ENCODE results near the gene TOPAZ1. TPM values are rescaled to one million over a fixed set of nuclear protein-coding genes. Genes with fewer than 3 reads are reported as not detected.
A peak's percentile ranks its signal among the peaks of the same experiment; 100 is the strongest.

Gene TOPAZ1
- total and polyA plus RNA-seq, 7 donors: not detected

DNA sequence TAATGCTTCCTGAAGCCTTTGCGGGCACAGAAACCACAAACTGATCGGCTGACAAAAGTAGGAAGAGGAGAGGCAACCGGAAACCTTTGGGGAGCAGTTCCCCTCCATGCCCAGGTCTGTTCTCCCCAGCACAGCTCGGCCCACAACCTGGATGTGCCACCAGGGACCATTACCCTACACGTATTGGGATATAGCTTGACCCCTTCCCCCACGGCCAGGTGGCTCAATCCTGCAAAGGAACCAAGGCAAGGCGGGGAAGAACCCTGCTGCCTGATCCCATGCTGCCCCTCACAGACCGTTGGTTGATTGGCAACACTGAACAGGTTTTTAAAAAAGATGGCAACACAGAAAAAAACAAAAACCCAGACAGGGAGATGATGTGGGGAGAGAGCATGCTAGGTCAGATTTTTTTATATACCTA lies 77.2 kb downstream of the TOPAZ1 start:
- no peaks in the 10 kb centered on the region for H3K9me3 ChIP-seq
- TF ChIP-seq POLR2AphosphoS5 (IDR thresholded peaks at IDR 0.05): no peak
- WGBS, 2 donors: 42 to 76% methylated on average over 8 of the region's 8 CpGs
- no peaks in the 10 kb centered on the region for H3K4me1 ChIP-seq
- H3K27ac ChIP-seq: no peak overlapping the region
- H3K4me3 ChIP-seq: no peak overlapping the region
- no peak for DNase-seq
- no peaks in the 10 kb centered on the region for H3K36me3 ChIP-seq
- H3K27me3 ChIP-seq: peaks cover 0 to 4% (median 3%) of the 10 kb centered on the region in 3 donors
- intact Hi-C loops (cut with DNase I): no loop called here

DNA sequence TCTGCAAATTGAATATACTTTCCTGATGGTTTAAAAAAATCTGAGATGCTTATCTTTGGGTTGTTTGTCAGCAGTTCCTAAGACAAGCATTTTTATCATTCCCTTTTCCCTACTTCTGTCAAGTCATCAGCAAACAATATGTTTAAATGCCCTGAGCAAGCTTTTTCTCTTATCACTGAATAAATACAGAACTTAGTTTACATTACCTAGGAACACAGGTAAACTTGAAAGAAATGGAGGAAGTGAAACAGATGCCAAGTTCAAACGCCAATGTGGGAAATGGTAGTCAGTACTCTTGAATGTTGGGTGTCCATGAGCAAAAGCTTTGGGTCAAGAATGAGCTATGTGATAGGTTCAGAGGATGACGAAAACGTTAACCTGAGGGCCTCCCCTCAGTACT lies 79.6 kb downstream of the TOPAZ1 start:
- Histone ChIP-seq H3K36me3 (no peaks in the 10 kb centered on the region), H3K27me3 (peaks cover 0 to 4% (median 3%) of the 10 kb centered on the region in 3 donors), H3K27ac (no peak overlapping the region), H3K4me3 (no peak overlapping the region), H3K4me1 (no peaks in the 10 kb centered on the region), H3K9me3 (no peaks in the 10 kb centered on the region)
- intact Hi-C loops (cut with DNase I): loop anchor here (5.0 kb wide), 1 partner anchor 191 kb away; no protein-coding TSS in a partner anchor
- no peak for TF ChIP-seq POLR2AphosphoS5 (IDR thresholded peaks at IDR 0.05)
- no peak for TF ChIP-seq POLR2A (IDR thresholded peaks at IDR 0.05)
- TF ChIP-seq EP300 (IDR thresholded peaks at IDR 0.05): no peak
- TF ChIP-seq, protein P1, sequence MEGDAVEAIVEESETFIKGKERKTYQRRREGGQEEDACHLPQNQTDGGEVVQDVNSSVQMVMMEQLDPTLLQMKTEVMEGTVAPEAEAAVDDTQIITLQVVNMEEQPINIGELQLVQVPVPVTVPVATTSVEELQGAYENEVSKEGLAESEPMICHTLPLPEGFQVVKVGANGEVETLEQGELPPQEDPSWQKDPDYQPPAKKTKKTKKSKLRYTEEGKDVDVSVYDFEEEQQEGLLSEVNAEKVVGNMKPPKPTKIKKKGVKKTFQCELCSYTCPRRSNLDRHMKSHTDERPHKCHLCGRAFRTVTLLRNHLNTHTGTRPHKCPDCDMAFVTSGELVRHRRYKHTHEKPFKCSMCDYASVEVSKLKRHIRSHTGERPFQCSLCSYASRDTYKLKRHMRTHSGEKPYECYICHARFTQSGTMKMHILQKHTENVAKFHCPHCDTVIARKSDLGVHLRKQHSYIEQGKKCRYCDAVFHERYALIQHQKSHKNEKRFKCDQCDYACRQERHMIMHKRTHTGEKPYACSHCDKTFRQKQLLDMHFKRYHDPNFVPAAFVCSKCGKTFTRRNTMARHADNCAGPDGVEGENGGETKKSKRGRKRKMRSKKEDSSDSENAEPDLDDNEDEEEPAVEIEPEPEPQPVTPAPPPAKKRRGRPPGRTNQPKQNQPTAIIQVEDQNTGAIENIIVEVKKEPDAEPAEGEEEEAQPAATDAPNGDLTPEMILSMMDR (IDR thresholded peaks at IDR 0.05): no peak
- DNase-seq: no peak
- 17 to 53% methylated on average over 3 of the region's 3 CpGs for WGBS, 2 donors

DNA sequence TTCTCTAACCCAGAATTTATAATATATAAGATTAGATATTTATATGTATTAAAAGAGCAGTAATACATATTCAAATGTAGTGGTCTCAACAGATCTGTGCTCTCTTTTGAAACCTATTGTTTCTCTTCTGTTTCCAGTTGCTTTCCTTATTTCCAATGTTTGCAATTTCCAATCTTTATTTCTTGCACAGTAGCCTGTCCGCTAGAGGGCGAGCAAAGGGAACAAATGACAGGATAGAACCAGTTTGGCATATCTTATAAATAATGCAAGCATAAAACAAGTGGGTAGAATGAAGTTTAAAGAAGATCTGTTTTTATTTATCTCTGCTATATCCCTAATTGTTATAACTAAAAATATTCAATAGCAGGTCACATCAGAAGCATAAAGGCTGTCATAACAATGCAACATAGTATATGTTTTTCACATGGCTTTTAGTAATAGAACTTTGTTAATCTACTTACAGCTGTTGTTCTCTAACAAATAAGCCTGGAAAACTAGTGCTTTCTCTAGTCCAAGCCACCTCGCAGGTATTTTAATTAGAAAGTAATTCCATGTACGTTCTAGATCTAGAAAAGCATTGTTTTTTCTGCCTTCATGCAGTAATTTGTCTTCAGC lies 81.8 kb downstream of the TOPAZ1 start:
- Histone ChIP-seq H3K4me1 (no peaks in the 10 kb centered on the region), H3K27ac (no peak overlapping the region), H3K4me3 (no peak overlapping the region), H3K36me3 (no peaks in the 10 kb centered on the region), H3K9me3 (no peaks in the 10 kb centered on the region), H3K27me3 (peaks cover 0 to 3% (median under 1%) of the 10 kb centered on the region in 3 donors)
- TF ChIP-seq POLR2AphosphoS5 (IDR thresholded peaks at IDR 0.05) (peak in 2 of 4 donors; percentile 13 to 32), EP300 (IDR thresholded peaks at IDR 0.05) (no peak), POLR2A (IDR thresholded peaks at IDR 0.05) (no peak)
- TF ChIP-seq, protein P1 (IDR thresholded peaks at IDR 0.05): peak; percentile 56 to 73 (median 66)
- DNase-seq: peak; percentile 80
- intact Hi-C loops (cut with DNase I): loop anchor here (5.0 kb wide), 1 partner anchor 189 kb away; no protein-coding TSS in a partner anchor
- WGBS, 2 donors: 2 to 12% methylated on average over 4 of the region's 4 CpGs

DNA sequence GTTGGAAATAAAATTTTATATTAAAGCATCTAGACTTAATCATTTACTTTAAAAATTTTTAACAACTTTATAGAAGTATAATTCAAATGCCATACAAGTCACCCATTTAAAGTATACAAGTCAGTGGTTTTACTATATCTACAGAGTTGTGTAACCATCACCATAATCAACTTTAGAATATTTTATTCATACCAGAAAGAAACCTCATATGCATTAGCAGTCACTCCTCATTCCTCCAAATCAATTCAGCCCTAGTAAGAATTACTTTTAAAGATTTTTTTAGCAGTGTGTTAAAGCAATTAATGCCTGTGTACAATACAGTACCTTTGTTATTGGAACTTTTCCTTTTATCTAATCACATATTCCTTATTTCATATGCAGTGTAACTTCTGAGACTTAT lies 82.9 kb downstream of the TOPAZ1 start:
- TF ChIP-seq POLR2AphosphoS5 (IDR thresholded peaks at IDR 0.05): no peak
- TF ChIP-seq POLR2A (IDR thresholded peaks at IDR 0.05): no peak
- TF ChIP-seq, protein P1 (IDR thresholded peaks at IDR 0.05): no peak
- TF ChIP-seq EP300 (IDR thresholded peaks at IDR 0.05): no peak
- Histone ChIP-seq H3K27me3 (no peaks in the 10 kb centered on the region), H3K4me1 (no peaks in the 10 kb centered on the region), H3K9me3 (no peaks in the 10 kb centered on the region), H3K4me3 (no peak overlapping the region), H3K27ac (no peak overlapping the region), H3K36me3 (no peaks in the 10 kb centered on the region)
- no peak for DNase-seq
- intact Hi-C loops (cut with DNase I): loop anchor here (5.0 kb wide), 1 partner anchor 188 kb away; no protein-coding TSS in a partner anchor

DNA sequence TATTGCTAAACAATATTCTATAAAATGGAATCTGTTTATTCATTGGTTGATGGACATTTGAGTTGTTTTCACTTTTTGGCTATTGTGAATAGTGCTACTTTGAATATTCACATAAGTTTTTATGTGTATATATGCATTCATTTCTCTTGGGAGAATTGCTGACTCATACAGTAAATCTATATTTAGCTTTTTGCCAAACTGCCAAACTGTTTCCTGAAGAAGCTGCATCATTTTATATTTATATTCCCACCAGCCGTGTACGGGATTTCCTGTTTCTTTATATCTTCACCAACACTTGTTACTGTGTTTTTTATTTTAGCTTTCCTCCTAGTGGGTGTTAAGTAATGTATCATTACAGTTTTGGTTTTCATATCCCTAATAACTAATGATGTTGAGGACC lies 84.3 kb downstream of the TOPAZ1 start:
- H3K9me3 ChIP-seq: no peaks in the 10 kb centered on the region
- no peak for DNase-seq
- no peaks in the 10 kb centered on the region for H3K4me1 ChIP-seq
- no peak for TF ChIP-seq POLR2AphosphoS5 (IDR thresholded peaks at IDR 0.05)
- no peak for TF ChIP-seq POLR2A (IDR thresholded peaks at IDR 0.05)
- TF ChIP-seq, protein P1 (IDR thresholded peaks at IDR 0.05): no peak
- no peak for TF ChIP-seq EP300 (IDR thresholded peaks at IDR 0.05)
- H3K27me3 ChIP-seq: no peaks in the 10 kb centered on the region
- no peaks in the 10 kb centered on the region for H3K36me3 ChIP-seq
- intact Hi-C loops (cut with DNase I): no loop called here
- no peak overlapping the region for H3K4me3 ChIP-seq
- 51 to 73% methylated on average over 2 of the region's 2 CpGs for WGBS, 2 donors
- no peak overlapping the region for H3K27ac ChIP-seq
